CD14-positive monocyte (primary cell): ENCODE measurements around the gene BATF. TPM values are rescaled to one million over a fixed set of nuclear protein-coding genes. Genes with fewer than 3 reads are reported as not detected.
A peak's percentile ranks its signal among the peaks of the same experiment; 100 is the strongest.

ENCODE experiments used
- DNase-seq, 3 donors: peaks; one replicate each; pipeline ENCODE4 v3.0.0-alpha.2; 2011 to 2022
- H2AFZ ChIP-seq: 2 replicates; pipeline ENCODE4 v1.6.0; 2012; ENCODE audit warnings: mild to moderate bottlenecking, low read depth, low read length, inconsistent platforms; ENCODE audit not compliant: insufficient read depth, poor library complexity, severe bottlenecking
- H3K27ac ChIP-seq, 2 donors: 1 replicate in 1 of 2; 2 replicates in 1 of 2; pipeline ENCODE4 v1.5.1; 2012 to 2013; ENCODE audit warnings: low read length in 2 of 2, control low read depth in 1 of 2, inconsistent platforms in 1 of 2, low read depth in 1 of 2, mild to moderate bottlenecking in 1 of 2
- H3K27me3 ChIP-seq, 2 donors: one replicate each; pipeline versions ENCODE4 v1.6.0 to v1.6.1; 2011 to 2013; ENCODE audit warnings: low read length in 2 of 2; ENCODE audit not compliant: control insufficient read depth in 2 of 2, insufficient read depth in 2 of 2
- H3K36me3 ChIP-seq, 2 donors: replicated peaks in 1 of 2; 1 replicate in 1 of 2; 2 replicates in 1 of 2; pipeline versions ENCODE4 v1.5.1 to v1.6.1; 2012 to 2013; ENCODE audit warnings: low read length in 2 of 2, control low read depth in 1 of 2, inconsistent platforms in 1 of 2, mild to moderate bottlenecking in 1 of 2; ENCODE audit not compliant: insufficient read depth in 2 of 2, control insufficient read depth in 1 of 2
- H3K4me1 ChIP-seq, 2 donors: 1 replicate in 1 of 2; 2 replicates in 1 of 2; pipeline versions ENCODE4 v1.5.1 to v1.6.1; 2012 to 2013; ENCODE audit warnings: low read length in 2 of 2, control low read depth in 1 of 2, inconsistent platforms in 1 of 2, mild to moderate bottlenecking in 1 of 2, moderate library complexity in 1 of 2; ENCODE audit not compliant: insufficient read depth in 2 of 2, control insufficient read depth in 1 of 2
- H3K4me2 ChIP-seq: replicated peaks from 2 replicates; pipeline ENCODE3; 2012; ENCODE audit warnings: low read length, moderate library complexity, mild to moderate bottlenecking; ENCODE audit not compliant: poor library complexity, severe bottlenecking; ENCODE audit errors: extremely low read depth
- H3K4me3 ChIP-seq, 3 experiments: fragments of 200-600 bp in 1 of 3; sonication (generic) in 1 of 3; replicated peaks in 1 of 3; 1 replicate in 2 of 3; 2 replicates in 1 of 3; pipeline ENCODE4 v1.5.1; 2011 to 2013; ENCODE audit warnings: low read length in 3 of 3, mild to moderate bottlenecking in 3 of 3, control low read depth in 2 of 3, low read depth in 2 of 3, inconsistent platforms in 1 of 3, moderate library complexity in 1 of 3
- H3K79me2 ChIP-seq: 2 replicates; pipeline ENCODE4 v1.6.0; 2012; ENCODE audit warnings: mild to moderate bottlenecking, control low read depth, inconsistent platforms, low read length, moderate library complexity; ENCODE audit not compliant: insufficient read depth
- H3K9ac ChIP-seq: 2 replicates; pipeline ENCODE4 v1.6.0; 2017; ENCODE audit warnings: low read length, mild to moderate bottlenecking; ENCODE audit not compliant: insufficient read depth, poor library complexity, severe bottlenecking
- H3K9me3 ChIP-seq, 2 donors: replicated peaks in 1 of 2; 1 replicate in 1 of 2; 2 replicates in 1 of 2; pipeline versions ENCODE4 v1.5.1 to v1.6.1; 2012 to 2013; ENCODE audit warnings: low read length in 2 of 2, control low read depth in 1 of 2; ENCODE audit not compliant: control insufficient read depth in 1 of 2, insufficient read depth in 1 of 2
- H4K20me1 ChIP-seq: 2 replicates; pipeline ENCODE4 v1.6.0; 2012; ENCODE audit warnings: mild to moderate bottlenecking, low read length, control low read depth, moderate library complexity; ENCODE audit not compliant: insufficient read depth
- H3K27ac Mint-ChIP-seq, 7 donors: one replicate each; pipeline ENCODE4 v1.8.0; 2020; ENCODE audit warnings: mild to moderate bottlenecking in 7 of 7, mixed read lengths in 7 of 7, moderate library complexity in 6 of 7, inconsistent platforms in 2 of 7
- H3K27me3 Mint-ChIP-seq, 3 donors: one replicate each; pipeline ENCODE4 v1.8.0; 2021 to 2022; ENCODE audit warnings: low read depth in 3 of 3, mild to moderate bottlenecking in 3 of 3, mixed read lengths in 3 of 3, moderate library complexity in 3 of 3, inconsistent platforms in 1 of 3
- H3K36me3 Mint-ChIP-seq, 2 donors: one replicate each; pipeline ENCODE4 v1.8.0; 2020; ENCODE audit warnings: mixed read lengths in 2 of 2, inconsistent platforms in 1 of 2, mild to moderate bottlenecking in 1 of 2
- H3K4me1 Mint-ChIP-seq: one replicate; pipeline ENCODE4 v1.8.0; 2020; ENCODE audit warnings: mild to moderate bottlenecking, mixed read lengths
- H3K4me3 Mint-ChIP-seq, 2 donors: one replicate each; pipeline ENCODE4 v1.8.0; 2020; ENCODE audit warnings: mild to moderate bottlenecking in 2 of 2, mixed read lengths in 2 of 2, moderate library complexity in 1 of 2
- H3K9me3 Mint-ChIP-seq, 7 donors: one replicate each; pipeline ENCODE4 v1.8.0; 2020 to 2022; ENCODE audit warnings: mixed read lengths in 7 of 7, mild to moderate bottlenecking in 6 of 7, moderate library complexity in 6 of 7, inconsistent platforms in 2 of 7
- CTCF ChIP-seq: fragments of 200-600 bp; IDR thresholded peaks from one replicate; pipeline ENCODE4 v1.8.0; 2022; ENCODE audit warnings: antibody characterized with exemption, mild to moderate bottlenecking
- WGBS: methylation state at CpG from one replicate; pipeline ENCODE4 v1.1.5; 2013; ENCODE audit warnings: missing lambda C conversion rate; ENCODE audit not compliant: insufficient coverage; 5-methylcytosine and 5-hydroxymethylcytosine counted together
- intact Hi-C, 2 donors: fragments of 100-400 bp; cut with micrococcal nuclease; formaldehyde crosslinking; loops; one replicate each; pipeline versions ENCODE4 v1.15.0 to v1.15.1; 2023
- polyA plus RNA-seq, 3 donors: library from polyadenylated mRNA; depleted of rRNA in 1 of 3; unstranded in 2 of 3; stranded (reverse) in 1 of 3; fragments of 300-500 nt in 2 of 3; fragments of >200 nt in 1 of 3; fragmentation: Illumina TruSeq in 2 of 3; gene quantifications; 1 replicate in 2 of 3; 2 replicates in 1 of 3; pipeline ENCODE4 v1.2.3, GENCODE V29; 2012 to 2021

BATF gene
- polyA plus RNA-seq, 3 donors, result 12.6 to 25.8 (median 20.9) TPM

- intact Hi-C loops, result no loop called here
- Mint-ChIP-seq H3K9me3 (no peaks in the 10 kb centered on the region), H3K4me3 (peak overlapping the region in 1 of 2 donors; percentile 21), H3K4me1 (peaks cover 28% of the 10 kb centered on the region), H3K36me3 (no peaks in the 10 kb centered on the region), H3K27me3 (peaks cover 0 to 6% (median 2%) of the 10 kb centered on the region in 3 donors), H3K27ac (peak overlapping the region in 3 of 7 donors; percentile 29 to 41 (median 32))
- H3K4me2 ChIP-seq, result no peak overlapping the region
- no peaks in the 10 kb centered on the region for H3K79me2 ChIP-seq
- DNase-seq, result no peak
- no peaks in the 10 kb centered on the region for H3K27me3 ChIP-seq
- H3K4me1 ChIP-seq, result peaks cover 25 to 26% of the 10 kb centered on the region in 2 donors
- H3K9me3 ChIP-seq, result no peaks in the 10 kb centered on the region
- peak overlapping the region; percentile 15 for H2AFZ ChIP-seq
- H3K9ac ChIP-seq, result no peak overlapping the region
- no peak overlapping the region for H3K27ac ChIP-seq
- H3K4me3 ChIP-seq, result no peak overlapping the region
- no peaks in the 10 kb centered on the region for H4K20me1 ChIP-seq
- no peak for TF ChIP-seq CTCF
- 0% methylated on average over 1 of the region's 4 CpGs for WGBS
- no peaks in the 10 kb centered on the region for H3K36me3 ChIP-seq
Observed at GRCh38 chr14:75496755-75497154, 25.5 kb upstream of the BATF start.

GRCh38 chr14:75497191-75497590 lies 25.1 kb upstream of the BATF start:
- peaks cover 25 to 26% of the 10 kb centered on the region in 2 donors for H3K4me1 ChIP-seq
- no peaks in the 10 kb centered on the region for H3K79me2 ChIP-seq
- no peak overlapping the region for H3K4me3 ChIP-seq
- Mint-ChIP-seq H3K4me1 (peaks cover 28% of the 10 kb centered on the region), H3K4me3 (peak overlapping the region in 1 of 2 donors; percentile 21), H3K27me3 (peaks cover 0 to 4% (median 2%) of the 10 kb centered on the region in 3 donors), H3K36me3 (no peaks in the 10 kb centered on the region), H3K9me3 (no peaks in the 10 kb centered on the region), H3K27ac (peak overlapping the region in 3 of 7 donors; percentile 3 to 41 (median 29))
- TF ChIP-seq CTCF, result no peak
- H3K4me2 ChIP-seq, result no peak overlapping the region
- H3K36me3 ChIP-seq, result no peaks in the 10 kb centered on the region
- no peaks in the 10 kb centered on the region for H4K20me1 ChIP-seq
- no peaks in the 10 kb centered on the region for H3K9me3 ChIP-seq
- peak in 1 of 3 donors; percentile 28 for DNase-seq
- intact Hi-C loops, result no loop called here
- no peak overlapping the region for H3K27ac ChIP-seq
- WGBS, result 0% methylated on average over 3 of the region's 4 CpGs
- H3K9ac ChIP-seq, result no peak overlapping the region
- peak overlapping the region; percentile 15 for H2AFZ ChIP-seq
- H3K27me3 ChIP-seq, result no peaks in the 10 kb centered on the region
